Hepatic stellate cell (primary cell): ENCODE data around the gene CERCAM.

Experiments
- DNase-seq: peaks from one replicate; pipeline ENCODE4 v3.0.0; 2011; ENCODE audit warnings: low spot score

Gene CERCAM, protein sequence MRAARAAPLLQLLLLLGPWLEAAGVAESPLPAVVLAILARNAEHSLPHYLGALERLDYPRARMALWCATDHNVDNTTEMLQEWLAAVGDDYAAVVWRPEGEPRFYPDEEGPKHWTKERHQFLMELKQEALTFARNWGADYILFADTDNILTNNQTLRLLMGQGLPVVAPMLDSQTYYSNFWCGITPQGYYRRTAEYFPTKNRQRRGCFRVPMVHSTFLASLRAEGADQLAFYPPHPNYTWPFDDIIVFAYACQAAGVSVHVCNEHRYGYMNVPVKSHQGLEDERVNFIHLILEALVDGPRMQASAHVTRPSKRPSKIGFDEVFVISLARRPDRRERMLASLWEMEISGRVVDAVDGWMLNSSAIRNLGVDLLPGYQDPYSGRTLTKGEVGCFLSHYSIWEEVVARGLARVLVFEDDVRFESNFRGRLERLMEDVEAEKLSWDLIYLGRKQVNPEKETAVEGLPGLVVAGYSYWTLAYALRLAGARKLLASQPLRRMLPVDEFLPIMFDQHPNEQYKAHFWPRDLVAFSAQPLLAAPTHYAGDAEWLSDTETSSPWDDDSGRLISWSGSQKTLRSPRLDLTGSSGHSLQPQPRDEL

DNA sequence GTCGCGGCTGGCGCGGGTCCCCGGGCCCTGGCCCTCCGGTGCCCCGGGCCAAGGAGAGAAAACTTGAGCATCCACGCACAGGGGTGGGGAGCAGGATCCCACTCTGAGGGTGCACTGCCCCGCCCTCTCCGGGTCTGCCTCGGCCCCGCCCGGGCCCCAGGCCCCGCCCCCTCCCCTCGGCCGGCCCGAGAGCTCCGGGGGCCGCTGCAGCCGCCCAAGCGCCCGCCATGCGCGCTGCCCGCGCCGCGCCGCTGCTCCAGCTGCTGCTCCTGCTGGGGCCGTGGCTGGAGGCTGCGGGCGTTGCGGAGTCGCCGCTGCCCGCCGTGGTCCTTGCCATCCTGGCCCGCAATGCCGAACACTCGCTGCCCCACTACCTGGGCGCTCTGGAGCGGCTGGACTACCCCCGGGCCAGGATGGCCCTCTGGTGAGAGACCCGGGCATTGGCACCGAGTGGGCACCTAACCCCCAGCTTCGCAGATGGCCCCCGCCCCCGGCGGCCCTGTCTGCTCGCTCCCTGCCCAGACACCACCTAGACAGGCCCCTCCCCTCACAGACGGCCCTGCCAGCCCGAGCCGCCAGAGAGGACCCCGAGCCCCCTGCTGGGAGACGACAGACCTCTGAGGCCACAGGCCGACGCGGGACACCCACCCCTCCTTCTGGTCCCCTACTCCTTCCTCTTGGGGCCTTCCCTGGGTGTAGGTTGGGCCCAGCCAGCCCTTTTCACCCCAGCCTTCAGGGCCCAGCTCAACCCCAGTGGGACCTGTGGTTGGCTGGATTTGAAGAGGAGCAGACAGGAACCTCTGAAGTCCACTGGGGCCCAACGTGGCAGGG is at the start of gene CERCAM:
Gene CERCAM (plus strand): TSS at position 207 of the 831 bp plus-strand sequence. CDS start 21 bp downstream, at position 228.
- peak; percentile 82 for DNase-seq

DNA sequence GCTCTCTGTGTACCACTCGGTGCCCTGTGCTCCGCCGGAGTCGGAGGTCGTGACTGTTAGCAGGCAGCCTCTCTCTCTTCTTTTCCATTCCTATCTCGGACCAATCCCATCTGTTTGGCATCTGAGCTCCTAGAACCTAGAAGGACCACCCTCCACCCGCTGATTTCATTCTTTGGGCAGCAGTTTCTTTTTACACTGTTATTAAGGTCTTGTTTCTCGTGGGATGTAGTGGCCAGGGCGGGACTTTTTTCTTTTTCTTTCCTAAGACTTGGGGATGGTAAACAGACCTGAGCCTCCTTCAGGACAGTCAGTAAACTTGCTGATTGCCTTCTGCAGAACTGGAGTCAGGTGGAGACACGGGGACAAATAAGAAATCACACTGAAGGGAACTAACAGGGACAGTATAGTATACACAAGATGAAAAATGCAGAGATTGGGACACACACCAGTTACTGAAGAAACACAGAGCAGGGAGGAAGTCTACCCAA is 49.0 kb upstream of the CERCAM start:
- DNase-seq = no peak

DNA sequence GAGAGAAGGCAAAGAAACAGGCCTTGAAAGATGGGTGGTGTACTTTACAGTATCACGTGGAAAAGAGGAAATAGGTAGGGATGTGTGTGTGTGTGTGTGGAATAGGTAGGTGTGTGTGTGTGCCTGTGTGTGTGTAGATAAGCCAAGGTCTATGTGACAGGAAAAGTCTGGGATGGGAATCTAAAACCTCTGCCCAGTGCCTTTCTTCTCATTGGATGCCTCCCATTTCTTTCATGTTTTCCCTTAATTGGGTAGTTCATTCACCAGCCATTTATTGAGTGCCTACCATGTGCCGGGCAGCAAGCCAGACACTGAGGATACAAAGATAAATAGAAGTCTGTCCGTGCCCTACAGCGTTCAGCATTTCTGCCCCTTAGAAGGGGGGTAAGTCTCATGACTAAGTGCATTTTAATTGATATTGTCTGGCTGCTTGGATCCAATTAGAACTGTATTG is 48.4 kb upstream of the CERCAM start:
- DNase-seq = no peak

DNA sequence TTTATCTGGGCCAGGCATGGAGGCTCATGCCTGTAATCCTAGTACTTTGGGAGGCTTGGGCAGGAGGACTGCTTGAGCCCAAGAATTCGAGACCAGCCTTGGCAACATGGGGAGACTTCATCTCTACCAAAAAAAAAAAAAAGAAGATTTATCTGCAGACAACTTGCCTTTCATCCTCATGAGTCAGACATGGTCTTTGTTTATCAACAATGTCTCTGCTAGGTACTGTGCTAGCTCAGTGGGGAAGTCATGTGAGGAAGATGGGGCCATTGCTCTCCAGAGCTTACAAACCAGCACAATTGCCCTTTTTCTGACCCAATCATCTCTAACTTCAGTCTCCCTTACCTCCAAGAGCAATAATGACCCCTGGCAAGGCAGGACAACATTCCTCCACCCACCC is 47.9 kb upstream of the CERCAM start:
- no peak for DNase-seq

DNA sequence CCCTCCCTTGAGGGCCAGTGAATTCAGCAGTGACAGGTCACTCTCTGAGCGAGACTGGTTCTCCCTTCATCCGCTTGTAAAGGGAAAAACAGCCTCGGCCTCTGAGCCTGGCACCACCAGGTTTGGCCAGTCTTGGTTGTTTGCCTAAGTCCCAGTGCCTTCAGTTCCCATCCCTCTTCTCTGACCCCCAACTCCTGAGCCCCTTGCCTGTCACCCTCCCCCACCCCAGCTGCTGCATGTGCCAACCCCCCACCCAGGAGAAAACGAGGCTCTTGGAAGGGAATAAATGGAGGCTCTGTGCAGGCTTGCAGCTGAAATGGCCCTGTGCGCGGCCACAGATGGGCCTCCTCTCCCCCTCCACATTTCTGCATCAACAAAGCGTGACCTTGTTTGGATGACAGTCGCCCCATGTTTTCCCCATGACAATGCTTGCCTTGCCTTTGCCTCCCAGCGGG is 46.4 kb upstream of the CERCAM start:
- DNase-seq = no peak

DNA sequence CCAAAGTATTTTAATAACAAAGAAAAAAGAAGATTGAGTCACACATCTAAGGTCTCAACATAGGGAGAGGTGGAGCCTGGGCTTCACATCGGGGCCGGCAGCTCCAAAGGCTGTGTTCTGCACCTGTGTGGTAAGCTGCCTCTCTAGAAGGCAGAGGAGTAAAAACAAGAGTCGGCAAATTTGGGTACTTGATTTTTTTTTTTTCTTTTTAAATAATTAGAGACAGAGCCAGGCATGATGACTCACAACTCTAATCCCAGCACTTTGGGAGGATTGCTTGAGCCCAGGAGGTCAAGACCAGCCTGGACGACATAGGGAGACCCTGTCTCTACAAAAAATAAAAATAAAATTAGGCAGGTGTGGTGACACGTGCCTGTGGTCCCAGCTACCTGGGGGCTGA is 44.8 kb upstream of the CERCAM start:
- no peak for DNase-seq

DNA sequence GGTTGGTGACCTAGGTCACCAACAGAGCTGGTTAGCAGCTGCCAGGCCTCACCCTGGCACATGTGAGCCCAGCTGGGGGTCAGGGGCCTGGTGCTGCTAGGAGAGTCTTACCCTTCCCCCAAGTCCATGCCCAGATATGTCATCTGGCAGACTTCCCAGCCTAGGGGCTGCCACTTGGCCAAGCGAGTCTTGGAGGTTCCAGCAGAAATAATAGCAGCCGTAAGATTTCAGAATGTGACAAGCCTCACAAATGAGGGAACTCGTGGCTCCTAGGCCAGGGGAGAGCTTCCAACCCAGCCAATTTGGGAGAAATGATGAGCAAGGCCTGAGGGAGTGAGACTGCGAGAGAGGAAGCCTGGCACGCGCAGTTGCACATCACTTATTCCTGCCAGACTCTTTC is 38.4 kb upstream of the CERCAM start:
- DNase-seq = no peak

DNA sequence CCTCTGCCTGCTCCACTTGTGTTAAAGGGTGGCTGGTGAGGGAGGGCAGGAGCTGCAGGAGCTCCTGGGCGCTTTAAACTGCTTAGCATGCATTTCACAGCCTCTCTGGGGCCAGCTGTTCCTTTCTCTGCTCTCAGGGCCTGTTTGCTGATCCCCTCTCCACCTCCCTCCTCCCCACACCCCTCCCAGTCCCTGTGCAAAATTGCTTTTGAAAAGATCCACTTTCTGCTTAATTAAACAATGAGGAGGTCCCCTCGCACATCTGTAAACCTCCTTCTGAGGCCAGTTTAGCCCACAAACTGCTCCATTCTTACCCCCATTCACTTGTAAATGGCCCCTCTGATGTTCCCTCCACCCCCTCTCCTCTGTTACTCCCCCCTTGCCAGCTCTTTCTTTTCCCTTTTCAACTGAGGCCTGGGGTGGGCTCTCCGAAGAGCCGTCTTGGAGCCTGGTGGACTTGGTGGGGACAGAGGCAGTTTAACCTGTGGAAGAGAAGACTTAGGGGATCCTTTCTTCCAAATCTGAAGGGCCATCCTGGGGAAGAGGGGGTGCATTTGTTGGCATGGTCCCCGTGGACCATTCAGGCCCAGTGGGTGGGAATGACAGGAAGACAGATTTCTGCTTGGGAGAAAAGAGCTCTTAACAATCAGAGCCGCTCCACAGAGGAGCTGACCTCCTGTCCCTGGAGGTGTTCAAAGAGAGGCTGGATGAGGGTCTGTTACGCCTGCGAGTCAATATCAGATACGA is 37.5 kb upstream of the CERCAM start:
- DNase-seq = no peak

DNA sequence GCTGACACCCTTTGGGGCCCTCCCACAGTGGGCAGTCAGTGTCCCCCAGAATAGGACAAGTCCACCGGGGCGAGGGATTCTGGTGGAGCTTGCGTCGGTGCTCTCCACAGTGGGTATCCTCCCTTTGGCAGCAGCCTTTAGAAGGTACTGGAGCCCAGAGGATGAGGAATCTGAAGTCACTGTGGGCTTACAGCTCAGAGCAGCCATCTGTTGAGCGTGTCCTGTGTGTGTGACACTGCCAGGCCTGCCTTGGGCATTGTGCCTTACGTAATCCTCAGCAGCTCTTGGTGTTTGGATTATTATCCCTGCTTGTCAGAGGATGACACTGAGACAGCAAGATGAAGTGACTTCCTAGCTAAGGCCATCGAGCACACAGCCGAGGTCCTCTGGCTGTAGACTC is 36.9 kb upstream of the CERCAM start:
- no peak for DNase-seq

DNA sequence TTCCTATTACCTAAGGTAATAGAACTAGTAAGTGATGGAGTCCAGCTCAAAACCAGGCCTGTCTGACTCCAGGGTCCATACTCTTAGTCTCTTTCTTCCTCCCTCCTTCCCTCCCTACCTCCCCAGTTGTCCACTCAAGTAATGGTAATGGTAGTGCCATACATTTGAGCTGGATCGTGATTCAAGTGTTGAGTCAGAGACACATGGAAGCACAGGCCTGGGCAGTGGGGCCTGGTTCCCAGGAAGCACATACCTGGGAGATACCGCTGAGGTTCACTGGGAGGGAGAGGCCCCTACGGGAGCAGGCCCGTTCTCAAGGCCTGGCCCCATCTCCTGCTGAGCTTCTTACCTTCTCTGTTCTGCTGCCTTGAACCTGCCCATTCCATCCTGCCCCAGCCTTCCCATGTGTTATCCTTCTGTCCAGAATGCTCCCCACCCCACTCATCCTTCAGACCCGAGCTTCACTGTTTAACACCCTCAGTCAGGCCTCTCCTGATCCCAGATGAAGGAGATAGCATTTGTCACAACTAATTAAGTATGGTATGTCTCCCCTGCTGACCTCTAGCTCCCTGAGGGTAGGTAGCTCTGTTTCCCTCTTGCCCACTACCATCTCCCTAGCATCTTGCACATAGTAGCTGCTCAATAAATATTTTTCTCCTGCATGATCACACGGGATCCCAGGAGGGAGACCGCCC is 35.7 kb upstream of the CERCAM start:
- DNase-seq = no peak

DNA sequence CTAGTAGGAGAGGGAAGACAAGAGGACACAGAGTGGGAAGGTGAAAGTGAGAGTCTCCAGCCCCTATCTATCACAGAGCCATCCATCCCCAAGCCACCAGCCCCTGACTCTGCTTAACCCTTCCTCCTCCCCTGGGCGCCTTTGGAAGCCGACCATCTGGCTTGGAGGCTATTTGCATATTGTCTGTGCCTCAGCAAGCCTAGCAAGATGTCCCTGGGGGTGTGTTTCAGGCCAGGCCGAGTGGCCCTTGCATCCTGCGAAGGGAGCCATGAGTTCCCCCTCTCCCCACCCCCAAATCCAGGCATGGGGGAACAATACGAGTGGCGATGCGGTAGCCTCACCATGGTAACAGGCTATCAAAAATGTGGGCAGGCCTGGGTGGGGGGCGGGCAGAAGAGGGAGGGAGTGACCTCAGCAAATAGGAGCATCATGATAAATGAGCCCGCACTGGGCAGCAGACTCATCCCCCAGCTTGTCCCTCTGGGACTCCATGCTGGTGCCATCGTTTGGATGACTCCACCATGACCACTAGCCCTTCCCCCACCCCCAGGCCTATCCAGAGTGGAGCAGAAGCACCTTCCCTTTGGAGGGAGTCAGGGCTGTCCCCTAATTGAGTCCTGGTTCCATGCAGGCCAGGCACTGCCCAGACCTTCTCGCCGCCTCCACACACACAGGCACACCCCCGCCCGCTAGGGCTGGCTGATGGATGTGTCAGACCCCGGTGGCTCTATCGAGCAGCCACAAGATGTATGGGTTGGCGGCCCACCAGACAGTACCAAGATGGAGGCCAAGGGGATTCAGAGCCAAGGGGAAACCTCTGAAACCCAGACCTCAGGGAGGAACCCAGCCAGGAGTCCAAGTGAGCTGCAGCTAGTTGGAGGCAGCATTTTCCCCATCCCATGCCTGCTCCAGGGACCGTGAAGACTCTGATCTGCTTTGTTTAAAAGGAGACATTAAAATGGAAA is 34.9 kb upstream of the CERCAM start:
- no peak for DNase-seq

DNA sequence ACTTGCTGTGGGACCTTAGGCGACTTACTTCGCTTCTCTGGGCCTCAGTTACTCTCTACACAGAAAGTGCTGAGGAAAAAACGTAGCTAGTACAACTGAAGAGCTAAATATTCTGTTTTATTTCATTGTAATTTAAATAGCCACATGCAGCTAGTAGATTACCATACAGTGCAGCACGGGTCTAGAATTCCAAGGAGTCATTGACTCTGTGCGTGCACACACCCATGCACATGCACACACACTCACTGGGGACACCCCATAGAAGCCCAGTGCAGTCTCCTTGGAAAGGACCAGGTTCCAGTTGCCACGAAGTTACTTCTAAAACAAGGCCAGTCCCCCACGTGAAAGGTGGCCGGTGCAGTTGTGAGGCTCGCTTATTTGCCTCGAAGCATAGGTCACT is 32.5 kb upstream of the CERCAM start:
- no peak for DNase-seq

DNA sequence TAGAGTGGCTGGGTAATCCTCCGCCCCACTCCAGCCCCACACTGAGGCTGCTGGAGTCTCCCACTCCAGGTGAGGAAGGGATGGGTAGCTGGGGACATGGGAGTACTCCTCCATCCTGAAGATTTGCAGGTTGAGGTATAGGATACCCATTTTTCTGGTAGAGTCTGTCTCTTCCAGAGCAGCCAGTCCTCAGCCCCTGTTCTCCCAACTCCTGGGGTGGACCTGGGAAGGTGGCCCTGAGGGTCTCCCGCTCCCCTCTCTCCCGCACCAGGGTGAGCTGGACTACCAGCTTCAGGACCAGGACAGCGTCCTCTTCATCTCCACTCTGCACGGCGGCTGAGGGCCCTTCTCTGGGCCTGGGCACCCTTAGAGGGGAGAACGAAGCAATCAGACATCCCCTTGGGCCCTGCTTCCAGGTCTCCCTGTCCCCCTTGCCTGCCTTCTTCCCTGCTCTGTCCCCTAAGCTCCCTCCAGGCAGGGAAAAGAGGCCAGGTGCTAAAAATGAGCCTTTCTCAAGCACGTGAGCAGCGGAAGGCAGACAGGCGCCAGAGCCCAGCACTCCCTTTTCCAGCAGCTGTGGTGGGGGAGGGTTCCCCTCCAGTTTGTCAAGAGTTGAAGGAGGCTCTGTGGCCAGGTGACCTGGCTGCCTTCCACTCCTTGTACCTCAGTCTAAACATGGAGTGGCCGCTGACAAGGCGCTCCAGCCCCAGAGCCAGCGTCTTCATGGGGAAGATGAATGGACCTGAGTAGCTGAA is 31.1 kb upstream of the CERCAM start:
- no peak for DNase-seq

DNA sequence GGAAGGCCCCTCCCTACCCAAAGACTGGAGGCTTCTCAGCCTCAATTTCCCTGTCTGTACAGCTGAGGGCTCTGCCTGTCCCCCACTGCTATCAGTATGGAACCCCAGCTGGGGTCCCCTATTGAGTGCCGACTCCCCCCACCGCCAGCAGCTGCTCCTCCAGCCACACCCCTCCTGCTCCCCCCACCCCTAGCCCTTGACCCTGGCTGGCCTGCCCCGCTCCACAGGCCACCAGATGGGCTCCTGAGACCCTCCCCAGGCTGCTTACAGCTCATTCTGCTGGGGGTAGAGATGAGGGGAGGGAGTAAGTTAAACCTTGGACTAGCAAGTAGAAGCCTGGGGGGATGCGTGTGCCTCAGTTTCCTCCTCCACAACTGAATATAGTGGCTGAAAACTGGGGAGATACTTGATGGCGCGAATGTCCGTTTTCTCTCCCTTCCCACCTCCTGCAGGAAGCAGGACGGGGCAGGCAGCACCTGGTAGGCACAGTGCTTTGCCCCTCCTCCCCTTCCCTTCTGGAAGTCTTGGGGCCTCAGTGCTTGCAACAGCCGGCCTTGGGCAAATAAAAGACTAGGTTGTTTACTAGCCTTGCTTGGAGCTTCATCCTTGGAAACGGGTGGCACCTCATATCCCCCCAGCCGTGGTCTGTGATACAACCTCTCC is 30.4 kb upstream of the CERCAM start:
- DNase-seq = no peak

DNA sequence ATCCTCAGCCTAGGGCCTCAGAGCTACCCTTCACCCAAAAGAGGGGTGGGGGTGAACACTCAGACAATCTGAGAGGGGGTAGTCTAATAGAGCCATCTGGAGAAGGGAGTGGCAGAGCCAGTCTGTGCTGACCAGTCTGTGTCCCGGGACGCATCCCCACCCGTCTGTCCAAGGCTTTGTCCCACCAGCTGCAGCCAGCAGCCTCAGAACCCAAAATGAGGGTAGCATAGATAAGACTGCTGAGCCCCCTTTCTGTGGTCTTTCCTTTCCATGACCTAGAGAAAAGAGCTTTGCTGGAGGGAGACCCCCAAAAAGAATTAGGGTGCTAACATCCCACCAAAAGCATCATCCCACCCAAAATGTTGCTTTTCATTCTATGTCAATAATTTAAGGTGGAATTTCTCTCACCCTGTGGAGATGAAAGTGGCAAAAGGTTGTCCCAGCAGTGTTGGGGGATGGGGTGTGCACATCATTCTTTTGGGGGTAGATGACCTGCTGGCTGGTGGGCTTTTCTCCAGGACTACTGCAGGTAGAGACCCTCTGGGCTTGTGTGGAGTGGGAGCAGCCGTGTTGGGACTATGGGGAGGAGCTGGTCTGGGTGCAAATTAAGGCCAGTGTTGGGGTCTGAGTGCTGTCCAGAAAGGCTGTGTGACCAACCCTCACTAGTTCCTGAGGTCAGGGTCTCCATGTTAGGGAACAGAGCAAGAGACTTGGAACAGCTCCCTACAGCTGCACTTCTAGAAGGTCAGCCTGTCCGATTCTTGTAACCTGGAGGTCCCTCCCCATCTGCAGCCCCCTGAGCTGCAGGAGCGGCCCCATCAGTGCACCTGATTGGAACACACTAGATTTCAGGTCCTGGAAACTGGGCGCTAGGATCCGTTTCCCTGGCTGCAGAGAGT is 29.6 kb upstream of the CERCAM start:
- DNase-seq = no peak

DNA sequence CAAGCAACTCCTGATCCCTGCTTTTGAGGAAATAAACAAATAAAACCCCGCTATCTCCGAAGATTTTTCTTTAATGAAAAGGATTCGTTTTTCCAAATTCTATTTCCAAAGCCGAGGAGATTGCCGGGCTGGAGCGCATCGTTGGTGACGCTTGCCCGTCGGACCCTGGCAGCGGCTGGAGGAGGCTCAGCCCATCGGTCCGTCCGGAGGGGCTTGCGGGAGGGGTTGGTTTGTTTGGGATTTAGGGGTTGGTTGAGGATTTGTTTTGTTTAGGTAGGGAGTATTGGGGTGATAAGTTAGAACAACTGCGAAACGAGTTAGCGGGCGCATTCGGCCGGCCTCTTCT is 28.7 kb upstream of the CERCAM start:
- DNase-seq = no peak

DNA sequence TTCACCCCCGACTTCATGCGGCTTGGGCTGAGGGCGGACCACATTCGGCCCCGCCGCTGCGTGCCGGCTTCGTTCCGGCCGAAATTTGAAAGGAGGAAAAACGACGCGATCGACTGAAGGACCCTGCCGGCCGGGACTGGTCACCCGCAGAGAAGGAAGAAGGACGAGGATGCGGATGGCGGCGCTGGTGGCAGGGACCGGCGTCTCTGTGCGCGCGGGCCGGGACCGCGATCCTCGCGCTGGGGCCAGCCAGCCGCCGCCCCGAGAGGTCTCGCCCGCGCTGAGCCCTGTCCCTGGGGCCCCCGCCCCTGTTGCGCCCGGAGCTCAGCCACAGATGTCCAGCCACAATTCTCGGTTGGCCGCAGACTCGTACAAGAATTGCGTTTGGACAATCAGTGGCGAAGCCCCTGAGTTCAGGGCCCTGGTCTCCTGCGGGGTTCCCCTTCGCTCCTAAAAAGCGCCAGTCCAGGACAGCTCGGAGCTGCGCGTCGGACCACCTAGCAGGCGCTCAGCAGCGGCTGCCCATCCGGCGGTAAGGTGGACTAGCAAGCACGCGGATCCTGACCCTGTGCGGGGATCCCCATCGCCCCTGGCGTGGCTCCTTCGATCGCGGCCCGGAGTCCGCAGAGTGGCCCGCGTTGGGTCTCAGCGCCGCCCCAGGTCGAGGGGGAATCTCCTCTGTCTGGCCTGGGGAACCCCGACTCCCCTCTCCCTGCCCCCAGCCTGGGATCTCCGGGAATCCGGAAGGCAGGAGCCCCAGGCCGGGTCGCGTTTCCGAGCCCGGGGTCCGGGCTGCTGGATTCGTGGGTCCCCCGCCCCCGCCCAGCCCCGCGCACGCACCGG is 28.1 kb upstream of the CERCAM start:
- no peak for DNase-seq
